ENCODE measurements around the gene SLC39A1.

DNA sequence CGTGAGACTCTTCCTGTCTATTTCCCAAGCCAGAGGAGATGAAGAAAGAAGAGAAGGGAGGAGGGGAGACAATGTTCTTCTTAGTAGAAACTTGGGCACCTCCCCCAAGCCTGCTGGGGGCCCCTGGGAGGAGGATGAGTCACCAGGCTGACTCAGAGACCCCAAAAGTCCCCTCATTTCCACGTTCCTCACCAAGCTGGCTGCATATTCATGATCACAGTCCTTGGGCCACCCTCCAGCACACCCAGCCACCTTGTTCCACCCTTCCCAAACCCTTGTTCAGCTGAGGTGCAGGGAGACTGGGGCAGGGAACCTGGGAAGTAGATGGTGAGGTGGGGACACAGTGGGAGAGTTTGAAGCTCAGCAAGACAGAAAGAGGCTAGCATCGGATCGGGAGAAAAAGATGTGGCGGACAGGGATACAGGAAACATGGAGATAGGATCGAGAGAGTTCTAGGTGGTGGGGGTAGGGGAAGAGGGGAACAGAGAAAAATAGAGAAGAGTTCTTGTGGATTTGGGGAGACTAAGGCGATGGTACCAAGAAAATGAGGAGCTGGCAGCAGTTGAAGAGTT, 22.1 kb upstream of the SLC39A1 start:
- TF ChIP-seq MTA1 (IDR thresholded peaks at IDR 0.05; ENCODE audit: borderline replicate concordance) = 0 out of 2 replicates have a peak, but pooled peaks have one; percentile 40
- TF ChIP-seq, protein P1, sequence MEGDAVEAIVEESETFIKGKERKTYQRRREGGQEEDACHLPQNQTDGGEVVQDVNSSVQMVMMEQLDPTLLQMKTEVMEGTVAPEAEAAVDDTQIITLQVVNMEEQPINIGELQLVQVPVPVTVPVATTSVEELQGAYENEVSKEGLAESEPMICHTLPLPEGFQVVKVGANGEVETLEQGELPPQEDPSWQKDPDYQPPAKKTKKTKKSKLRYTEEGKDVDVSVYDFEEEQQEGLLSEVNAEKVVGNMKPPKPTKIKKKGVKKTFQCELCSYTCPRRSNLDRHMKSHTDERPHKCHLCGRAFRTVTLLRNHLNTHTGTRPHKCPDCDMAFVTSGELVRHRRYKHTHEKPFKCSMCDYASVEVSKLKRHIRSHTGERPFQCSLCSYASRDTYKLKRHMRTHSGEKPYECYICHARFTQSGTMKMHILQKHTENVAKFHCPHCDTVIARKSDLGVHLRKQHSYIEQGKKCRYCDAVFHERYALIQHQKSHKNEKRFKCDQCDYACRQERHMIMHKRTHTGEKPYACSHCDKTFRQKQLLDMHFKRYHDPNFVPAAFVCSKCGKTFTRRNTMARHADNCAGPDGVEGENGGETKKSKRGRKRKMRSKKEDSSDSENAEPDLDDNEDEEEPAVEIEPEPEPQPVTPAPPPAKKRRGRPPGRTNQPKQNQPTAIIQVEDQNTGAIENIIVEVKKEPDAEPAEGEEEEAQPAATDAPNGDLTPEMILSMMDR (IDR thresholded peaks at IDR 0.05 in 2 of 3, conservative IDR thresholded peaks at IDR 0.05 in 1 of 3; ENCODE audit: insufficient read depth in 2 of 3, low read depth in 1 of 3, low read length in 3 of 3) = no peak
- no peak for TF ChIP-seq SRSF9 (IDR thresholded peaks at IDR 0.05; ENCODE audit: borderline replicate concordance, low read depth, low read length)
- TF ChIP-seq HIVEP1 (CRISPR knock-in tag; IDR thresholded peaks at IDR 0.05) = no peak
- TF ChIP-seq, protein P2, sequence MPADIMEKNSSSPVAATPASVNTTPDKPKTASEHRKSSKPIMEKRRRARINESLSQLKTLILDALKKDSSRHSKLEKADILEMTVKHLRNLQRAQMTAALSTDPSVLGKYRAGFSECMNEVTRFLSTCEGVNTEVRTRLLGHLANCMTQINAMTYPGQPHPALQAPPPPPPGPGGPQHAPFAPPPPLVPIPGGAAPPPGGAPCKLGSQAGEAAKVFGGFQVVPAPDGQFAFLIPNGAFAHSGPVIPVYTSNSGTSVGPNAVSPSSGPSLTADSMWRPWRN (IDR thresholded peaks at IDR 0.05; ENCODE audit: low read depth) = no peak
- TF ChIP-seq, protein P3, sequence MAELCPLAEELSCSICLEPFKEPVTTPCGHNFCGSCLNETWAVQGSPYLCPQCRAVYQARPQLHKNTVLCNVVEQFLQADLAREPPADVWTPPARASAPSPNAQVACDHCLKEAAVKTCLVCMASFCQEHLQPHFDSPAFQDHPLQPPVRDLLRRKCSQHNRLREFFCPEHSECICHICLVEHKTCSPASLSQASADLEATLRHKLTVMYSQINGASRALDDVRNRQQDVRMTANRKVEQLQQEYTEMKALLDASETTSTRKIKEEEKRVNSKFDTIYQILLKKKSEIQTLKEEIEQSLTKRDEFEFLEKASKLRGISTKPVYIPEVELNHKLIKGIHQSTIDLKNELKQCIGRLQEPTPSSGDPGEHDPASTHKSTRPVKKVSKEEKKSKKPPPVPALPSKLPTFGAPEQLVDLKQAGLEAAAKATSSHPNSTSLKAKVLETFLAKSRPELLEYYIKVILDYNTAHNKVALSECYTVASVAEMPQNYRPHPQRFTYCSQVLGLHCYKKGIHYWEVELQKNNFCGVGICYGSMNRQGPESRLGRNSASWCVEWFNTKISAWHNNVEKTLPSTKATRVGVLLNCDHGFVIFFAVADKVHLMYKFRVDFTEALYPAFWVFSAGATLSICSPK (IDR thresholded peaks at IDR 0.05; ENCODE audit: borderline replicate concordance) = peak; percentile 35; the same call in 1 of the 2 replicates
- no peak for TF ChIP-seq HSF4 (CRISPR knock-in tag; IDR thresholded peaks at IDR 0.05; ENCODE audit: borderline replicate concordance)
- TF ChIP-seq TFAM (CRISPR knock-in tag; conservative IDR thresholded peaks at IDR 0.05) = no peak
- no peak for TF ChIP-seq ZNF124 (CRISPR knock-in tag; IDR thresholded peaks at IDR 0.05)
